GM21526 (cell line): ENCODE results near the gene SPAG9.
A peak's percentile ranks its signal among the peaks of the same experiment; 100 is the strongest.
"Not testable (repeated sequence)": the region's sequence is repeated elsewhere in the genome, so short reads cannot be mapped to it uniquely, and the experiment has no call there.

Experiments
- ATAC-seq: cut with Tn5 transposase; IDR thresholded peaks from one replicate; pipeline ENCODE4 v1.9.1; 2021; ENCODE audit warnings: moderate library complexity; ENCODE audit not compliant: unreplicated experiment, low FRiP score

The SPAG9 gene

DNA sequence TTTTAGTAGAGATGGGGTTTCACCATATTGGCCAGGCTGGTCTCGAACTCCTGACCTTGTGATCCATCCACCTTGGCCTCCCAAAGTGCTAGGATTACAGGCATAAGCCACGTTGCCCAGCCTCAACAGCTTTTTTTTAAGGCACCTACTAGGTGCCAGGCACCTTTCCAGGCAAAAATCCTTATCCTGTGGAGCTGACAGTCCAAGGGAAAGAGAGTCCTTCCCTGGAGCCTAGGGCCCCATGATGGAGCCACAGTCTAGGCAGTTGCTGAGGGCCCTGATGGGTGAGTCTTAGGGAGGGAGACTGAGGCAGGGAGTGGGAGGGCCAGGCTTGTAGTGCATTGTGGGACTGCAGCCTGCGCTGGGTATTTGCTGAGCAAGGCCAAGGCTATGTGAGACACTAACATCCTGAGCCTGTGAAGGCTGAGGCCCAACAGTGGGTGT lies 174.9 kb downstream of the SPAG9 start:
- no peak for ATAC-seq

- ATAC-seq: no peak
Measured at GRCh38 chr17:50944902-50945720, 175.6 kb downstream of the SPAG9 start.

- no peak for ATAC-seq
Measured at GRCh38 chr17:50944054-50944901, 176.4 kb downstream of the SPAG9 start.

DNA sequence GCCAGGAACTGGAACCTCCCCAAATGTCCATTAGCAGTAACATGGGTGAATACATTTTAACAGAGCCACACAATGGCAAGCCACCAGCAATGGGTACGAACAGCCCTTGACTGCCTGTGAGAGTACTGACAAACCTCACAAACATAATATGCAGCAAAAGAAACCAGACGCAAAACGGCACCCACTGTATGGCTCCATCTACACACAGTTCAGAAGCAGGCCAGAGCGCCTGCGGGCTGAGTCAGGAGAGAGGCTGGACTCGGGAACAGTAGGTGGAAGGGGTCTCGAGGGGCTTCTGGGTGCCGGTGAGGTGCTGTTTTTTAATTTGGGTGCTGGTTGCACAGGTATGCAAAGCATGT lies 177.1 kb downstream of the SPAG9 start:
- ATAC-seq: no peak

DNA sequence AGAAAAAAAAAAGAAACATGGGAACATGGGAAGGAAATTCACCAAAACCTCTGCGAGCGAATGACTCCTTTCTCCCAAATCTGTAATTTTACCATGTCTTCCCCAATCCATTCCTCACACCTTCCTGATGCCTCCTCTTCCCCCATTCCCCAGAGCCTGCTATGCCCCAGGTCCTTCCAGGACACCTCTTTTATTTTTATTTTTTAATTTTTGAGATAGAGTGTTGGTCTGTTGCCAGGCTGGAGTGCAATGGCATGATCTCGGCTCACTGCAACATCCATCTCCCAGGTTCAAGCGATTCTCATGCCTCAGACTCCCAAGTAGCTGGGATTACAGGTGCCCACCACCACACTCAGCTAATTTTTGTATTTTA lies 179.0 kb downstream of the SPAG9 start:
- not testable (repeated sequence) for ATAC-seq

DNA sequence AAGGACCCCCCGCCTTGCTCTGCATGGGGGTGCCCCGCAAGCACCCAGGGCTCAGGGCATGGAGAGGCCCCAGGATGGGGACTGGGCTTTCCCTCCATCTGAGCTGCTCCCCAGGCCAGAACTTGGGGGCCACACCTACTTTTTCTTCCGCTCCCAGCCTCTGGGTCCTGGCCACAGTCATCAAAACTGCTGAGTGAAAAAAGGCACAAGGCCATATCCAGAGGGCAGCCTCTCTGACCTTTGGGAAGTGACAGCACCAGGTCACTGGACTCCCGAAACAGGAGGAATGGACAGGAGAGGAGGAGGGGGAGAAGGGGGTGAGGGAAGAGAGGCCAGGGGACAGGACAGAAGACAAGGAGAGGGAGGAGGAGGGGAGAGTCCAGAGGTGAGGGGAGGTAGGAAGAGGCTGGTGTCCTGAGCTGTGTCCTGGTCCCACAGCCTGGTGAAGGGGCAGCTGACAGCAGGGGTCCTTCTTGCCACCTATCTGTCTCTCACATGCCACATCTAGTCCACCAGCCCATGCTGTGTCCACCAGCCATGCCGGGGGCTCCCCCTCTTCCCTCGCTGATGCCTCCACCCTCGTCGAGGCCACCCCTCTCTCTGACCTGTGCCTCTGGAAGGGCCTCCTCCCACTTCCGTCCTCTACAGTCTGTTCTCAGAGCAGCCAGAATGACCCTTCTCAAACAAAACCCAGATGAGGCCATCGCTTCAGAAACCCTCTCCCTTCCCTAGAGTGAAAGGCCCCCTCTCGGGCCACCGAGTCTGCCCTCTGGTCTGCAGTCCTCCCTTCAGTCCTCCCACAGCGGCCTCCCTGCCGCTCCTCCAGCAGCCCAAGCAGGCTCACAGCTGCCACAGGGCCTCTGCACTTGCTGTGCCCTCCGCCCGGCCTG lies 180.6 kb downstream of the SPAG9 start:
- ATAC-seq: no peak

DNA sequence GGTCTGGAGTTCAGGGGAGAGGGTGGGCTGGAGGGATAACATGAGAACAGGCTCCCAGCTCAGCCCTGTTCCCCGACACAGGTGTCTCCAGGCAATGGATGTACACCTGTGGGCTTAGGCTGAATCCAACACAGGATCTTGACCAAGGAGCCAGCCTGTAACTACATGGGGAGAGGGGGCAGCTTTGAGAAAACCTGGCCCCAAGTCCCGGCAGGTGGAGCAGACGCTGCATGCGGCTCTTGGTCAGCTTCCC lies 181.2 kb downstream of the SPAG9 start:
- no peak for ATAC-seq

DNA sequence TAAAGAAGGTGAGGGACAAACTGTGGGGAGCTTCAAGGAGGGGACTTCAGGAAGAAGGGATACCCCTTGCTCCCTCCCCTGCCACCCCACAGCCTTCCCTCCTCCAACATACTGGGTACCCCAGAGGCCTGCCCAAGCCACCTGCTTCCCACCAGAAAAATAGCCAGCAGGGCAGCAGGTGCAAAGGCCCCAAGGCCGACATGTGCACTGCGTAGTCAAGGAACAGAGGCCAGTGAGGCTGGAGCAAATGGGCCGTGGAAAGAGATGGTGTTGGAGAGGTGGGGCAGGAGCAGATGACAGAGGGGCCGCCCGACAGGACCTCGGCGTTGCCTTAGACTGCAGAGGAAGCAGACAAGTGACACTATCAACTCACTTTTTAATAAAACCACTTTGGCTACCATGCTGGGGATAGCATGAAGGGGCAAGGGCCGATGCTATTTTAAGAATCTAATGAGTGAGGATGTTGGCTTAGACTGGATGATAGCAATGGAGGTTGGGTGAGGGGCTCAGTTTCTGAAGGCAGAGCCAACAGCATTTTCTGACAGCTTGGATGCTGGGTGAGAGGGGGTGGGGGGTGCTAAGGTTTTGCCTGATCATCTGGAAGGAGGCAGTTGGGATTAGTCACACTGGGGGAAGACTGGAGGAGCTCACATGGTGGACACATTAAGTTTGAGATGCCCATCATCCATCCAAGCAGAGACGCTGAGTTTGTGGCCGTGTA lies 181.7 kb downstream of the SPAG9 start:
- no peak for ATAC-seq

DNA sequence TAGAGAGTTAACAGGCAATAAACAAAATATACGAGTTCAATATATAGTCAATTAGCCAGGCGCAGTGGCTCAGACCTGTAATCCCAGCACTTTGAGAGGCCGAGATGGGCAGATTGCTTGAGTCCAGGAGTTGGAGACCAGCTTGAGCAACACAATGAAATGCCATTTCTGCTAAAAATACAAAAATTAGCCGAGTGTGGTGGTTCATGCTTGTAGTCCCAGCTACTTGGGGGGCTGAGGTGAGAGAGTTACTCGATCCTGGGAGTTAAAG lies 184.7 kb downstream of the SPAG9 start:
- no peak for ATAC-seq

- no peak for ATAC-seq
Measured at GRCh38 chr17:50935221-50935995, 185.3 kb downstream of the SPAG9 start.

DNA sequence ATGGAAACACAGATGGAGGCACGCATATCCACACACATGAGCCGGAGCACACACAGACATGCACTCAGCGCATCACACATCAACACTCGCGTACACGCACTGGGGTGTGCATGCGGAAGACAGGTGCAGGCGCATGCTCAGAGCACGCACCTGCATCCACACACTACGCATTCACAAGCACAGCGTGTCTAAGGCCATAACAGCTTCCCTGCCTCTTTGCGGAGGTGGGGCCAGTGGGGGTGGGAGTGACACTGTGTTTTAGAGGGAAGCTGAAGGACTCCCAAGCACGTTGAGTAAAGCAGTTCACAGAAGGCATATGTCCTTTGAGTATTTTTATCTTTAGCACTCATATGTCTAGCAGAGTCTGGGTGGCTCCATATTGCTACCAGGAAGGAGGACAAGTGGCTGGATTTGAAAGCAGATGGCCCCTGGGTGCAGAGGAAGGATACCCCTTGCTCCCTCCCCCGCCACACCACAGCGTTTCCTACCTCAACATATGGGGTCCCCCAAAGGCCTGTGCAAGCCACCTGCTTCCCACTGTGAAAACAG lies 185.9 kb downstream of the SPAG9 start:
- ATAC-seq: no peak

DNA sequence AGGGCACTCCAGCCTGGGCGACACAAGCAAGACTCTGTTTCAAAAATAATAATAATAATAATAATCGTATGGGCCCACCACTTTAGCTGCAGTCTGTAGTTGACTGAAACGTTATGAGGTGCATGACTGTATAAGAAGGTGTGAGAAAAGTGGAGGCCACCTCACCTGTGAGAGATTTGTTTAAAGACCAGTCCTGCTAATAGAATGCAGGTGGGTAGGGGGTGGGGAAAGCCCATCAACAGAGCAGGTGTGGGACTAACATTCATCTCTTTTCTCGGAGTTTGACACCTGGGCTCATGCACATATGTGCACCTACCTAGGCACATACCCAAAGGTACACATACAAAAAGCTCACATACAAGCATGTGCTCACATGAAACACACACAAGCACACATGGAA lies 186.5 kb downstream of the SPAG9 start:
- ATAC-seq: no peak

GRCh38 chr17:50931144-50931908 lies 189.3 kb downstream of the SPAG9 start:
- ATAC-seq: peak; percentile 54

GRCh38 chr17:50928646-50929045 lies 192.0 kb downstream of the SPAG9 start:
- no peak for ATAC-seq

- ATAC-seq: no peak
Measured at GRCh38 chr17:50927287-50927686, 193.4 kb downstream of the SPAG9 start.

DNA sequence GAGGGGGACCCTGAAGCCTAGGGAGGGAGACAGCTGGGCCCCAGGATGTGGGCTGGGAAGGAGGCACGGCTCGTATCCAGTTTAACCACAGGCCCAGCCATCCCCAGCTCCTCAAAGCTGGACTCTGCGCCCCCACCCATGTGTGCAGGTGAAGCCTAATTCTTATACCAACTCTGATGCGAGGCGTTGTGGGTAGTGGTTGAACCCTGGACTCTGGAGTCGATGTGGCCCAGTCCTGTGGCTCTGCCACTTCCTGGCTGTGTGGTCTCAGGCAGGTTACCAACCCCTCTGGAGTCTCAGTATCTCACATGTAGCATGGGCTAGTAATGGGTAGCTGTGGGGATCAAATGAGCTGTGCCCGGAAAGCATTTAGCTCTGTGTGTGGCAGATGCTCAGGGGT lies 194.1 kb downstream of the SPAG9 start:
- no peak for ATAC-seq

GRCh38 chr17:50925296-50925891 lies 195.3 kb downstream of the SPAG9 start:
- ATAC-seq: no peak

DNA sequence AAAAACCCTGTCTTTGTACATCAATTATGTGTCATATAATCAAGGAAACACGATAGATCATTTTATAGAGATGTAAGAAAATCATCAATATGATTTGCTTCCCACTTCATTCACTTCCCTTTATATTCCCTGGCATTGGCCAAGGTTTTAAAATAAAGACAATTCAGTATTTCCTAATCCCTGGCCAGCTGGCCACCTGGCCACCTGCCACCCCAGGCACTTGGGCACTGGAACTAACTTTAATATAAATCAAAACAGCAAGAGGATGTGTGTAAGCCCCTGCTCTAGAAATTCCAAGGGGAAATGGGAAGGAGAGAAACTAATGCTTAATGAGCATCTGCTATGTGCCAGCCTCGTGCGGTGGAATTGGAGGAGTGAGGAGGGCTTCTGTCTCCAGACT lies 195.9 kb downstream of the SPAG9 start:
- no peak for ATAC-seq

- ATAC-seq: no peak
Measured at GRCh38 chr17:50924300-50924699, 196.4 kb downstream of the SPAG9 start.
